ENCODE measurements around the gene CHST9.
"Not testable (repeated sequence)": the region's sequence is repeated elsewhere in the genome, so short reads cannot be mapped to it uniquely, and the experiment has no call there.

The CHST9 gene

GRCh38 chr18:26928670-26929313 is 256.3 kb downstream of the CHST9 start:
- no peak for DNase-seq (ENCODE audit: low spot score)

GRCh38 chr18:26927822-26928221 is 257.3 kb downstream of the CHST9 start:
- not testable (repeated sequence) for DNase-seq (ENCODE audit: low spot score)

- no peak for DNase-seq (ENCODE audit: low spot score)
Measured at GRCh38 chr18:26926066-26926675, 258.9 kb downstream of the CHST9 start.

GRCh38 chr18:26925313-26925712 is 259.8 kb downstream of the CHST9 start:
- DNase-seq (ENCODE audit: low spot score), result no peak

- no peak for DNase-seq (ENCODE audit: low spot score)
Measured at GRCh38 chr18:26922313-26922712, 262.8 kb downstream of the CHST9 start.

GRCh38 chr18:26920644-26921043 is 264.5 kb downstream of the CHST9 start:
- DNase-seq (ENCODE audit: low spot score), result no peak

- no peak for DNase-seq (ENCODE audit: low spot score)
Measured at GRCh38 chr18:26919627-26920026, 265.5 kb downstream of the CHST9 start.

- DNase-seq (ENCODE audit: low spot score), result no peak
Measured at GRCh38 chr18:26919201-26919600, 265.9 kb downstream of the CHST9 start.

- DNase-seq (ENCODE audit: low spot score), result no peak
Measured at GRCh38 chr18:26911840-26912239, 273.3 kb downstream of the CHST9 start.

- DNase-seq (ENCODE audit: low spot score), result no peak
Measured at GRCh38 chr18:26909599-26910290, 275.4 kb downstream of the CHST9 start.

- DNase-seq (ENCODE audit: low spot score), result no peak
Measured at GRCh38 chr18:26908906-26909305, 276.2 kb downstream of the CHST9 start.

- no peak for DNase-seq (ENCODE audit: low spot score)
Measured at GRCh38 chr18:26902291-26902690, 282.8 kb downstream of the CHST9 start.

- no peak for DNase-seq (ENCODE audit: low spot score)
Measured at GRCh38 chr18:26901020-26901419, 284.1 kb downstream of the CHST9 start.

- no peak for DNase-seq (ENCODE audit: low spot score)
Measured at GRCh38 chr18:26894426-26894825, 290.7 kb downstream of the CHST9 start.

- no peak for DNase-seq (ENCODE audit: low spot score)
Measured at GRCh38 chr18:26893996-26894395, 291.1 kb downstream of the CHST9 start.

GRCh38 chr18:26888259-26888658 is 296.8 kb downstream of the CHST9 start:
- DNase-seq (ENCODE audit: low spot score), result no peak

- no peak for DNase-seq (ENCODE audit: low spot score)
Measured at GRCh38 chr18:26875040-26875654, 310.0 kb downstream of the CHST9 start.

GRCh38 chr18:26874283-26874682 is 310.8 kb downstream of the CHST9 start:
- DNase-seq (ENCODE audit: low spot score), result no peak

- no peak for DNase-seq (ENCODE audit: low spot score)
Measured at GRCh38 chr18:26869640-26870039, 315.5 kb downstream of the CHST9 start.

GRCh38 chr18:26868968-26869586 is 316.0 kb downstream of the CHST9 start:
- no peak for DNase-seq (ENCODE audit: low spot score)

GRCh38 chr18:26867471-26867870 is 317.6 kb downstream of the CHST9 start:
- no peak for DNase-seq (ENCODE audit: low spot score)

- no peak for DNase-seq (ENCODE audit: low spot score)
Measured at GRCh38 chr18:26865557-26865956, 319.6 kb downstream of the CHST9 start, which contains the start of gene AQP4. Gene AQP4, minus strand, starts transcription at chr18:26865707. Its CDS starts 18 bp downstream, at chr18:26865689.
